ENCODE data around the gene PRKCE.

DNA sequence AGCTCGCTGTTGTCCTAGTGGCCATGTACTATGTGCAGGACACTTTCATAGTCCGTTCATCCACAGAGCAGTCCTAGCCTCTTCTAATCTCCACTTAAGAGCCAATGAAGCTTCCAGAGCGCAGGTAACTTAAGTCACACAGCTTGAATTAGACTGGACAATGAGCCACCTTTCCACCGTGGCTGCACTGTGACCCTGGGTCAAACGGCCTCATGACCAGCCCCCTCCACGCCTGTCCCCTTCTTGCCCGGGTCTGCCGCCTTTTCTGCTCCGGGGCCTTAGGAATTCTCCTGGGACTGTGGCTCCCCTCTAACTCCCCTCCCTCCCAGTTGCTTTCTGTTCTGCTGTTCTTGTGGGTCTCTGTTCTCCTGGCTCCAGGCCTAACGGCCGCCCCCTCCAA, 8.4 kb upstream of the PRKCE start:
- TF ChIP-seq POLR2A (IDR thresholded peaks at IDR 0.05): no peak
- TF ChIP-seq, protein P1, sequence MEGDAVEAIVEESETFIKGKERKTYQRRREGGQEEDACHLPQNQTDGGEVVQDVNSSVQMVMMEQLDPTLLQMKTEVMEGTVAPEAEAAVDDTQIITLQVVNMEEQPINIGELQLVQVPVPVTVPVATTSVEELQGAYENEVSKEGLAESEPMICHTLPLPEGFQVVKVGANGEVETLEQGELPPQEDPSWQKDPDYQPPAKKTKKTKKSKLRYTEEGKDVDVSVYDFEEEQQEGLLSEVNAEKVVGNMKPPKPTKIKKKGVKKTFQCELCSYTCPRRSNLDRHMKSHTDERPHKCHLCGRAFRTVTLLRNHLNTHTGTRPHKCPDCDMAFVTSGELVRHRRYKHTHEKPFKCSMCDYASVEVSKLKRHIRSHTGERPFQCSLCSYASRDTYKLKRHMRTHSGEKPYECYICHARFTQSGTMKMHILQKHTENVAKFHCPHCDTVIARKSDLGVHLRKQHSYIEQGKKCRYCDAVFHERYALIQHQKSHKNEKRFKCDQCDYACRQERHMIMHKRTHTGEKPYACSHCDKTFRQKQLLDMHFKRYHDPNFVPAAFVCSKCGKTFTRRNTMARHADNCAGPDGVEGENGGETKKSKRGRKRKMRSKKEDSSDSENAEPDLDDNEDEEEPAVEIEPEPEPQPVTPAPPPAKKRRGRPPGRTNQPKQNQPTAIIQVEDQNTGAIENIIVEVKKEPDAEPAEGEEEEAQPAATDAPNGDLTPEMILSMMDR (IDR thresholded peaks at IDR 0.05): no peak
